HepG2 (cell line): Measurements from ENCODE around the gene IRGQ. TPM values are rescaled to one million over a fixed set of nuclear protein-coding genes. Genes with fewer than 3 reads are reported as not detected.

Source experiments
- CC2D1A ChIP-seq: sonication (generic); formaldehyde crosslinking; IDR thresholded peaks from 2 replicates; pipeline ENCODE4 v1.8.1; 2023; ENCODE audit warnings: mild to moderate bottlenecking, missing genetic modification reagents
- CHCHD3 ChIP-seq: sonication (generic); formaldehyde crosslinking; IDR thresholded peaks from 2 replicates; pipeline ENCODE4 v1.8.0; 2022; ENCODE audit warnings: mild to moderate bottlenecking, missing genetic modification reagents, moderate library complexity
- FOXO1 ChIP-seq: sonication (generic); formaldehyde crosslinking; IDR thresholded peaks from 2 replicates; pipeline ENCODE4 v1.4.0; 2020; ENCODE audit warnings: missing genetic modification reagents
- KLF16 ChIP-seq, 2 experiments: sonication (generic) in 1 of 2; formaldehyde crosslinking in 1 of 2; IDR thresholded peaks; 2 replicates each; pipeline versions ENCODE4 v1.6.1 to v1.8.0; 2016 to 2023; ENCODE audit warnings: missing genetic modification reagents in 2 of 2, missing compliant biosample characterization in 1 of 2
- KLF9 ChIP-seq: IDR thresholded peaks from 2 replicates; pipeline ENCODE4 v1.6.1; 2016; ENCODE audit warnings: low read depth
- MNT ChIP-seq: fragments of 450-650 bp; IDR thresholded peaks from 2 replicates; pipeline ENCODE4 v1.6.1; 2016
- PAF1 ChIP-seq: IDR thresholded peaks from 2 replicates; pipeline ENCODE4 v1.6.1; 2016; ENCODE audit warnings: missing genetic modification reagents, missing compliant biosample characterization
- PAX8 ChIP-seq: sonication (generic); formaldehyde crosslinking; IDR thresholded peaks from 2 replicates; pipeline ENCODE4 v1.8.0; 2022; ENCODE audit warnings: mild to moderate bottlenecking, missing genetic modification reagents, borderline replicate concordance
- POLR2A ChIP-seq, 2 experiments: IDR thresholded peaks; 2 replicates each; pipeline ENCODE4 v1.6.1; 2011; ENCODE audit warnings: low read depth in 2 of 2, low read length in 2 of 2, mild to moderate bottlenecking in 1 of 2, moderate library complexity in 1 of 2; ENCODE audit not compliant: insufficient read depth in 1 of 2
- RBM39 ChIP-seq: fragments of 200-400 bp; formaldehyde crosslinking; IDR thresholded peaks from one replicate; pipeline ENCODE4 v1.6.1; 2018; ENCODE audit warnings: antibody characterized with exemption, mild to moderate bottlenecking, low read depth, low read length; ENCODE audit not compliant: poor library complexity, severe bottlenecking
- SIN3A ChIP-seq: IDR thresholded peaks from 2 replicates; pipeline ENCODE4 v1.6.1; 2011; ENCODE audit warnings: low read depth, mild to moderate bottlenecking, control low read depth, low read length, borderline replicate concordance
- SRSF1 ChIP-seq: fragments of 200-400 bp; formaldehyde crosslinking; optimal IDR thresholded peaks from 2 replicates; pipeline ENCODE3; 2017; ENCODE audit warnings: mild to moderate bottlenecking, low read depth, low read length, moderate library complexity
- TRIM22 ChIP-seq: fragments of 450-650 bp; IDR thresholded peaks from 2 replicates; pipeline ENCODE4 v1.6.1; 2017
- YEATS2 ChIP-seq: sonication (generic); formaldehyde crosslinking; IDR thresholded peaks from 2 replicates; pipeline ENCODE4 v1.4.0; 2020; ENCODE audit warnings: missing genetic modification reagents, borderline replicate concordance
- YEATS4 ChIP-seq: sonication (generic); formaldehyde crosslinking; IDR thresholded peaks from 2 replicates; pipeline ENCODE4 v1.4.0; 2020; ENCODE audit warnings: missing genetic modification reagents, borderline replicate concordance
- ZFP1 ChIP-seq: IDR thresholded peaks from 2 replicates; pipeline ENCODE4 v1.6.1; 2016
- ZMYM2 ChIP-seq: sonication (generic); formaldehyde crosslinking; IDR thresholded peaks from 2 replicates; pipeline ENCODE4 v1.8.0; 2022; ENCODE audit warnings: mild to moderate bottlenecking, missing genetic modification reagents
- ZNF253 ChIP-seq: sonication (generic); formaldehyde crosslinking; IDR thresholded peaks from 2 replicates; pipeline ENCODE4 v1.8.0; 2022; ENCODE audit warnings: mild to moderate bottlenecking, missing genetic modification reagents, borderline replicate concordance
- ZNF281 ChIP-seq: sonication (generic); formaldehyde crosslinking; IDR thresholded peaks from 2 replicates; pipeline ENCODE4 v1.4.0; 2020; ENCODE audit warnings: missing genetic modification reagents, borderline replicate concordance
- ZNF333 ChIP-seq: sonication (generic); formaldehyde crosslinking; IDR thresholded peaks from 2 replicates; pipeline ENCODE4 v1.4.0; 2020; ENCODE audit warnings: mild to moderate bottlenecking, missing genetic modification reagents, borderline replicate concordance
- ZNF550 ChIP-seq: sonication (generic); formaldehyde crosslinking; IDR thresholded peaks from 2 replicates; pipeline ENCODE4 v1.4.0; 2020; ENCODE audit warnings: mild to moderate bottlenecking, missing genetic modification reagents, borderline replicate concordance
- ZNF629 ChIP-seq: sonication (generic); formaldehyde crosslinking; conservative IDR thresholded peaks from 2 replicates; pipeline ENCODE4 v1.5.0; 2020; ENCODE audit warnings: missing genetic modification reagents
- ZNF678 ChIP-seq: sonication (generic); formaldehyde crosslinking; IDR thresholded peaks from 2 replicates; pipeline ENCODE4 v1.4.0; 2020; ENCODE audit warnings: mild to moderate bottlenecking, missing genetic modification reagents
- polyA plus RNA-seq, 8 experiments: library from polyadenylated mRNA; depleted of rRNA in 3 of 8; stranded (reverse) in 7 of 8; unstranded in 1 of 8; fragments of >200 nt; fragmentation: Illumina TruSeq in 4 of 8; extraction: Trizol in 4 of 8; gene quantifications; 2 replicates each; pipeline versions ENCODE4 v1.2.1 to v1.2.3, GENCODE V29; 2011 to 2016; ENCODE audit warnings: low read depth in 4 of 8, missing spikeins in 1 of 8, mixed read lengths in 1 of 8; ENCODE audit not compliant: insufficient read depth in 1 of 8
- total RNA-seq, 5 experiments: library from RNA; depleted of rRNA; stranded (reverse); fragments of >200 nt; fragmentation: Illumina TruSeq; extraction: Trizol; gene quantifications; 2 replicates each; pipeline ENCODE4 v1.2.3, GENCODE V29; 2016; ENCODE audit warnings: low read depth in 1 of 5
- TF ChIP-seq, protein P1 (sequence below): sonication (generic); formaldehyde crosslinking; IDR thresholded peaks from 2 replicates; pipeline ENCODE4 v1.5.0; 2020; ENCODE audit warnings: missing genetic modification reagents, mild to moderate bottlenecking, borderline replicate concordance

The IRGQ gene
- total and polyA plus RNA-seq, 2 of the 13 experiments (the other 11 are each of a cell fraction or from before 2014, with no cell fraction given) = 11.6 to 12.4 TPM

DNA sequence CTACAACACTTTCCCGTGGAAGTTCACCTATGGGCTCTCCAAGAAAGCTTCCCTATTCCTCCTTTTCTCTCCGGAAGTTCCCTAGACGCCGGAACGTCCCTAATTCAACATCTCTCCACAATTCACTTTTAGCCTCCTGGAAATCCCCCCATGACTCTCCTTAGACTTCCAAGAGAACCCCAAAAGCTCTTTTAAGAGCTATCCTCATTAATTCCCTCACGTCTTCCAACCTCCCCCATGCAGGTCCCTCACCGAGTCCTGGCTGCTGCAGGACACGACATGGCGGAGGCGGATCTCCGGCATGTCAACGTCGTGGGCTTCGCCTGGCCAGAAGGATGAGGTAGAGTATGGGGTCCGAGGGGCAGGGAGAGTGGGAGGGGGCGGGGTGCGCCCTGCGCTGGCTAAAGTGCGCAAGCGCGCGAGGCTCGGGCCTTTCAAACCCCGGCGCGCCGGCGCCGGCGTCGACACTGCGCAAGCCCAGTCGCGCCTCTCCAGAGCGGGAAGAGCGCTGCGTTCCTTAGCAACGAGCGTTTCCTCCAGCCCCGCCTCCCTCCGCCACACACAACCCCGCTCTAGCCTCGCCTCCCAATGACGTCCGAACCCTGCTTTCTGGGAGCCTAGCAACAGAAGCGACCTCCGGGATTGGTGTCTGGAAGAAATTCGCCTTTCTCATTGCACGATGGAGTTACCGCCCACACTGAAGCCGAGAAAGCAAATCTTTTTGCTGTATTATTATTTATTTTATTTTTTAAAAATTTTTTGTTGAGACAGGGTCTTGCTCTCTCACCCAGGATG lies 20.6 kb downstream of the IRGQ start, which contains the start of the genes PINLYP and XRCC1 (continued):
- TF ChIP-seq ZMYM2 (CRISPR knock-in tag) (no peak), YEATS4 (peak; percentile 70; the same call in 1 of the 2 replicates), CHCHD3 (no peak), ZNF253 (CRISPR knock-in tag) (no peak), ZNF550 (CRISPR knock-in tag) (no peak), KLF9 (CRISPR knock-in tag) (no peak), ZNF281 (peak; percentile 39; the same call in 1 of the 2 replicates), SIN3A (peak; percentile 93), MNT (peak; percentile 53), ZFP1 (CRISPR knock-in tag) (0 out of 2 replicates have a peak, but pooled peaks have one; percentile 12), PAF1 (CRISPR knock-in tag) (no peak), SRSF1 (no peak), POLR2A (IDR thresholded peaks at IDR 0.05; ENCODE audit: insufficient read depth in 1 of 2, low read depth in 2 of 2, low read length in 2 of 2) (peak; percentile 60 to 67), RBM39 (no peak), ZNF333 (CRISPR knock-in tag) (no peak), CC2D1A (CRISPR knock-in tag) (no peak), KLF16 (CRISPR knock-in tag; IDR thresholded peaks at IDR 0.05) (no peak), FOXO1 (CRISPR knock-in tag) (no peak), PAX8 (CRISPR knock-in tag) (no peak), ZNF678 (no peak), TRIM22 (no peak), ZNF629 (CRISPR knock-in tag) (no peak), YEATS2 (peak; percentile 70; the same call in 1 of the 2 replicates)
- TF ChIP-seq, protein P1, sequence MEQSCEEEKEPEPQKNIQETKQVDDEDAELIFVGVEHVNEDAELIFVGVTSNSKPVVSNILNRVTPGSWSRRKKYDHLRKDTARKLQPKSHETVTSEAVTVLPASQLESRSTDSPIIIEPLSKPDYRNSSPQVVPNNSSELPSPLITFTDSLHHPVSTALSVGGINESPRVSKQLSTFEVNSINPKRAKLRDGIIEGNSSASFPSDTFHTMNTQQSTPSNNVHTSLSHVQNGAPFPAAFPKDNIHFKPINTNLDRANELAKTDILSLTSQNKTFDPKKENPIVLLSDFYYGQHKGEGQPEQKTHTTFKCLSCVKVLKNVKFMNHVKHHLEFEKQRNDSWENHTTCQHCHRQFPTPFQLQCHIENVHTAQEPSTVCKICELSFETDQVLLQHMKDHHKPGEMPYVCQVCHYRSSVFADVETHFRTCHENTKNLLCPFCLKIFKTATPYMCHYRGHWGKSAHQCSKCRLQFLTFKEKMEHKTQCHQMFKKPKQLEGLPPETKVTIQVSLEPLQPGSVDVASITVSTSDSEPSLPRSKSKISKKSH (CRISPR knock-in tag) = no peak
